HCT116 (cell line): ENCODE data around the gene CDC42EP2.

Source experiments
- CTCF ChIP-seq, 3 experiments: fragments of 200-600 bp in 1 of 3; sonication (generic) in 1 of 3; IDR thresholded peaks in 2 of 3; conservative IDR thresholded peaks in 1 of 3; 2 replicates each; pipeline ENCODE4 v1.5.1; 2012 to 2017; ENCODE audit warnings: low read depth in 2 of 3, low read length in 2 of 3, antibody characterized with exemption in 1 of 3, borderline replicate concordance in 1 of 3, control low read depth in 1 of 3, mild to moderate bottlenecking in 1 of 3, mixed read lengths in 1 of 3, mixed run types in 1 of 3, moderate library complexity in 1 of 3; ENCODE audit not compliant: insufficient read depth in 1 of 3
- POLR2A ChIP-seq: IDR thresholded peaks from 2 replicates; pipeline ENCODE4 v1.7.0; 2011; ENCODE audit warnings: borderline replicate concordance; ENCODE audit not compliant: insufficient read depth, insufficient read length; ENCODE audit errors: extremely low read depth

DNA sequence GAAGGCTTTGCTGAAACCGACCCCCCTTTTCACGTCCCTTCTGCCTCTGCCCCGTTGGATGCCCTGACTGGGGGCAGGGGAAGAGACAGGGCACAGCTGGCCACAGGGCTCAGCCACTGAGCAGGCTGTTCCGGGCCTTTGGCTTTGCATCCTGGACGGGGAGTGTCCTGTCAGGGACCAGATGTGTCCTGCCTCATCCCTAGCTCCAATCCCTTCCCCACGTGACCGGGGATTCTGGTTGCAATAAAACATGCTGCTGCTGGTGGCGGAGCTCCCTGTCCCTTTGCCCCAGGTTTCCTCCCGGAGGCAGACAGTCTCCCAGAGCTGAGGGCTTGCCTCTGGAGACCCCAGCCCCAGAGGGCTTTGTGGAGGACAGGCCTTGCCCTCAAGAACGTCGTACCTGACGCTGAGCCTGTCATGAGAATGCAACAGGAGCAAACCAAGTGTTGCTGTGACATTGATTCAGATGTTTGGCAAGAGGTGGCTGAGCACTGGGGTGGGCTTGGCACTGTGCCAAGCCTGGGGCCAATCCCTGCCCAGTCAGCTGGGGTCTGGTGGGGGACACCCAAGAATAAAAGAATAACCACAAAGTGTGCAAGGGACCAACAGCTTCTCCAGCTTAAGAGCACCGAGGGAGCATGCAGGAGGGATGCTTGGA is 7.3 kb downstream of the CDC42EP2 start:
- TF ChIP-seq CTCF (IDR thresholded peaks at IDR 0.05 in 2 of 3, conservative IDR thresholded peaks at IDR 0.05 in 1 of 3; ENCODE audit: borderline replicate concordance in 1 of 3, insufficient read depth in 1 of 3, low read depth in 2 of 3, low read length in 2 of 3) (no peak), POLR2A (no peak)
